Testis (tissue), 2 donors: ENCODE results near the gene ALCAM.

Source experiments
- CTCF ChIP-seq, 3 experiments: fragments of 450-650 bp in 2 of 3; fragments of 200-600 bp in 1 of 3; sonication (generic) in 1 of 3; IDR thresholded peaks; one replicate each; pipeline ENCODE4 v1.5.1; 2016 to 2019; ENCODE audit warnings: antibody characterized with exemption in 3 of 3, mild to moderate bottlenecking in 2 of 3, moderate library complexity in 1 of 3
- POLR2A ChIP-seq: fragments of 450-650 bp; IDR thresholded peaks from one replicate; pipeline ENCODE4 v1.6.1; 2017; ENCODE audit warnings: antibody characterized with exemption, mild to moderate bottlenecking, moderate library complexity

GRCh38 chr3:105436687-105437086 is 70.0 kb downstream of the ALCAM start:
- no peak for TF ChIP-seq POLR2A
- TF ChIP-seq CTCF (IDR thresholded peaks at IDR 0.05) = no peak
